ENCODE measurements around the gene NAT16.
"Not testable (repeated sequence)": the region's sequence is repeated elsewhere in the genome, so short reads cannot be mapped to it uniquely, and the experiment has no call there.

The NAT16 gene

DNA sequence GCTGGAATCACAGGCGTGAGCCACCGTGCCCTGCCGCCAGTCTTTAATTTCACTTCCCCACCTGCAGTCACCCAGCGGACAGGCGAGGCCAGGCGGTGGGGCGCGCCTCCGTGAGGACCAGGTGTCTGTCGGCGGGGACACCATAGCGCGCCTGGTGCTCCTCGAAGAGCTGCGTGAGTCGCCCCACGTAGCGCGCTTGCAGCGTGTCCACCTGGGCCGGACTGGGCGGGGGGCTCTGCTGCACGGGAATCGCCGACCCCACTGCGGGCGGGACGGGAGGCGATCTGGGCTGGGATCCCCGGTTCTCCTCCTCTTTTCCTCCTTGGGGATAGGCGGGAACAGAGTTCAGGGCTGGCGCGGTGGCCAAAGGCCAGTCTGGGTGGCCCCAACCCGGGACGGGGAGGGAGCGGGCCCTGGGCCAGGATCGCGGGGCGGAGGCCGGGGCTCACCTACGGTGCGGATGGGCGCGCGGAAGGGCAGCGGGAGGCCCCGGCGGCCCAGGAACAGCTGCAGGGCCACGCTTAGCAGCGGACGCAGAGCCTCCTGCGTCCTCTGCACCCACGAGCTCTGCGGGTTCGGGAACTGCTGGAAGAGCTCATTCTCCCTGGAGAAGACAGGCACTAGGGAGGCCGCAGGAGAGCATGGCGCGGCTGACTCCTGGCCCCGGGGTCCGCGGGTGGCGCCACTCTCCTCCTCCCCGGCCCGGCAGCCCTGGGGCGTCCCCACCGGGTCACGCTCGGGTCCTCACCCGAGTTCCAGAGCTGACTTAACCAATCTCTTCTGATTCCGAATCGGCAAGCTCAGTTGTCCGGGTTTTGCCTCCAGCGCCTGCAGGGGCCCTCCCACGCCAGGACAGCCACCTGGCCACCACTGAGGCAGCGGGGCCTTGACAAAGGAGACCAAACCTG, 21.9 kb upstream of the NAT16 start:
- DNase-seq (ENCODE audit: low read depth): no peak

DNA sequence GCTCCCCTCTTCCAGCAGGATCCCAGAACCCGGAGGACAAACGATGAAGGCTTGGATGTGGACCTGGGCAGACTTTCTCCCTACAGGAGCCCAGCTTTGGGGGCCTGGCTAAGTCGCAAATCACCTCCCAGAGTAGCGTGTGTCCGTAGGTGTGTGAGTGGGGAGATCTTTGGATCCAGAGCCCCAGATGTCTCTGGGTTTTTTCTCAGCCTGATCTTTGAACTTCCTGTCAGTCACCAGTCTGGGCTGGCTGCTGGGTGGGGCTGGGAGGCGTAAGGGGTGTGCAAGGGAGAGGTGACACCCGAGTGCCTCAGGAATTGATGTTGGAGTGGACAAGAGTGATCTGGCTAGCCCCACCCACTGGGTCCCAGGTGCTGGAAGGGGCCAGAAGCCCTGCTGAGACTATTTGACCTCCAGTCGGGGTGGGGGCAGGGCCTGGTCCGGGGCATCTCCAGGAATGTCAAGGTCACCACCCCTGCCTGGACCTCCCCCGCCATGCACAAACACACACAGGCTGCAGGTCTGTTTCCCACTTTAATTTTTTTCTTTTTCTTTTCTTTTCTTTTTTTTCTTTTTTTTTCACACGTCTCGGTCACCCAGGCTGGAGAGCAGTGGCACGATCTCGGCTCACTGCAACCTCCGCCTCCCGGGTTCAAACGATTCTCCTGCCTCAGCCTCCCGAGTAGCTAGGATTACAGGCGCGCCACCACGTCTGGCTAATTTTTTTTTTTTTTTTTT, 20.9 kb upstream of the NAT16 start, which contains the start of gene MOGAT3:
MOGAT3 (minus strand) TSS at position 175 of the 738 bp plus-strand sequence. CDS start 182 bp downstream, outside the sequence.
- no peak for DNase-seq (ENCODE audit: low read depth)

DNA sequence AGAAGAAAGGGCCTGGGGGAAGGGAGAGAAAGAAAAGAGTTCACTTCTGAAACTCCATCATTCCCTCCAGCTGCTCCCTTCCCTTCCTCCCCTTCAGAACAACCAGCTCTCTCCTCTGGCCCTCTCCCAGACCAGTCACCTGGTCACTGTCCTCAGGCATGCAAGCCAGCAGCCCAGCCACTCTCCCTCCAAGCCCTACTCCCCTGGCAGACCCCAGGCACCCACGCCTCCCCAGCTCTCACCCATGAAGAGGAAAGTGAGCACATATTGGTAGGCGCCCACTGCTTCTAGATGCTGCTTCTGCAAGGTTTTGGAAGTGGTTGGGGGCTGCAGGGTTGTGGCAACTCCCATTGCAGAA, 20.4 kb upstream of the NAT16 start:
- no peak for DNase-seq (ENCODE audit: low read depth)

DNA sequence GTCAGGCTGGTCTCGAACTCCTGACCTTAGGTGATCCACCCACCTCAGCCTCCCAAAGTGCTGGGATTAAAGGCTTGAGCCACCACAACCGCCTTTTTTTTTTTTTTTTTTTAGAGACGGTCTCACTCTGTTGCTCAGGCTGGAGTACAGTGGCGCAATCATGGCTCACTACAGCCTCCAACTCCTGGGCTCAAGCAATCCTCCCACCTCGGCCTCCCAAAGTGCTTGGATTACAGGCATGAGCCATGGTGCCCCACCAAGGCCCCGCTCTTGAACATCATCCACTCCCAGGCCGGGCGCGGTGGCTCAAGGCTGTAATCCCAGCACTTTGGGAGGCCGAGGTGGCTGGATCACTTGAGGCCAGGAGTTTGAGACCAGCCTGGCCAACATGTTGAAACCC, 19.4 kb upstream of the NAT16 start:
- DNase-seq (ENCODE audit: low read depth): not testable (repeated sequence)

DNA sequence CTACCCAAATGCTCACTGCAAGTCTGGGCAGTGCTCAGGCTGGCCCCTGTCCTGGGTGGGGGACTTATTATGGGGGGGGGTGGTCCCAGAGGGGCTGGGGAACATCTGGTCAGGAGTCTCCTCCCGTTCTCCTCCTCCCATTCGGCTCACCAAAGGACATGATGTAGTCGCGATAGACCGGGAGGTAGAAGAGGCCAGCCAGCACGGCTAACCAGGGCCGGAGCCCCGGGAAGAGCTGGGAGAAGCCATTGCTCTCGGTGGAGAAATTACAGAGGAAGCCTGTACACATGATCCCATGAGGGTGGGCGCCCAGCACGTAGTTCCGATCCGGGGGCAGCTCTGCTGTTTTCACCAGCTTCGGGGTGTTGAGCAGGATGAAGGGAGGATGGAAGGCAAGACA, 18.4 kb upstream of the NAT16 start:
- no peak for DNase-seq (ENCODE audit: low read depth)

DNA sequence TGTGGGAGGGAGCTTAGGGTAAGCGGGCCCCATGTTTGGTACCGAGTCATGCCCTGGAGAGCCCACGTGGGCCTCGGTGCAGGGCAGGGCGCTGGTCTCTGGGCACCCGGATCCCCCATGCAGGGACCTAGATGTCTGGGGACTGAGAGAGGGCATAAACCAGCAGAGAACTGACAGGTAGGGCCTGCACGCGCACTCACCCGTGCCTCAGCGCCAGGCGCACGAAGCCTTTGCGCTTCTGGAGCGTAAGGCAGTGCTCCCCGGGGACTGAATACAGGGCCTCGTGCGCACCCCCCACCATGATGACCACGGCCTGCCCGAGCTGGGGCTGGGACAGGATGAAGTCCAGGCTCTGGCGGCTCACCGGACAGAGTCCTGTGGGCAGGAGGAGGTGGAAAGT, 17.9 kb upstream of the NAT16 start:
- no peak for DNase-seq (ENCODE audit: low read depth)

DNA sequence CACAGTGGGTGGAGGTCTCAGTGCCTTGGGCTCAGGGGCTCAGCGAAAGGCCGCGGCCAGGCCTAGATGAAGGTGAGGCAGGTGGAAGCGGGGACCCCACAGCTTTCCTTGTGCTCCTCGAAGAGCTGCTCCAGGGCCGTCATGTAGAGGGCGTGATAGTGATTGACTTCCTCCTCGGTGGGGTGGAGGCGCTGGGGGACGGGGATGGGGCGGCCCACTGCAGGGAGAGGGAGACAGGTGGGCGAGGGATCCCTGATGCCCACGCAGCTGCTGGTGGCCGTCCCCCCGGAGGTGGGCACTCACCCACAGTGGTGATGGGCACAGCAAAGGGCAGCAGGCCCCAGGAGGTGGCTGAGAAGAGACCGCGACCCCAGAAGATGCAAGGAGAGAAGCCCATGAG, 15.8 kb upstream of the NAT16 start:
- DNase-seq (ENCODE audit: low read depth): no peak

DNA sequence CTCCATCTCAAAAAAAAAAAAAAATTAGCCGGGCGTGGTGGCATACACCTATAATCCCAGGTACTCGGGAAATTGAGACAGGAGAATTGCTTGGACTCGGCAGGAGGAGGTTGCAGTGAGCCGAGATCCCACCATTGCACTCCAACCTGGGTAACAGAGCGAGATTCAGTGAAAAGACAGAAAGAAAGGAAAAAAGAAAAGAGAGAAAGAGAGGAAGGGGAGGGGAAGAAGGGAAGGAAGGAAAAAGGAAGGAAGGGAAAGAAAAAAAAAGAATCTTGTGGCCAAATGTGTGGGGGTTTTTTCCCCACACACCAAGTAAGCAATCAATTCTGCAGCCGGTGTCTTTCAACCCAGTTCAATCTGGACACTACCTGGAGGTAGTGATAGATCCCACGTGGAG, 9.0 kb upstream of the NAT16 start:
- DNase-seq (ENCODE audit: low read depth): no peak

DNA sequence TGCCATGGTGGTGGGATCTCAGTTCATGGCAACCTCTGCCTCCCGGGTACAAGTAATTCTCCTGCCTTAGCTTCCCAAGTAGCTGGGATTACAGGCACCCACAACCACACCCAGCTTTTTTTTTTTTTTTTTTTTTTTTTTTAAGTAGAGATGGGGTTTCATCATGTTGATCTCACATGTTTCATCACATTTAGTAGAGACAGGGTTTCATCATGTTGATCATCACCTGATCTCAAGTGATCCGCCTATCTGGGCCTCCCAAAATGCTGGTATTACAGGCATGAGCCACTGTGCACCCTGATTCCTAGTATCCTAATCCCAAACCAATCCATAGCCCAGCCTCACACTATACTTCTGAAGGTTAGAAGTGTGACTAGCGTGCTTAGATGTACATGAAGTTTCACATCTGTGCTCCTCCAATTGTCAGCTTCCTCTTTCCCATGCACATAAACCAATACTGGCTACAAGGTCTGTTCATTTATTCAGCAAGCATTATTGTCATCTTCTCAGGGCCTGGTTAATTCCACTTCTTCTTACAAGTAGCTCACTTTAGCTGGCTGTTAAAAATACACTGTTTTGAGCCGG, 6.8 kb upstream of the NAT16 start:
- no peak for DNase-seq (ENCODE audit: low read depth)

DNA sequence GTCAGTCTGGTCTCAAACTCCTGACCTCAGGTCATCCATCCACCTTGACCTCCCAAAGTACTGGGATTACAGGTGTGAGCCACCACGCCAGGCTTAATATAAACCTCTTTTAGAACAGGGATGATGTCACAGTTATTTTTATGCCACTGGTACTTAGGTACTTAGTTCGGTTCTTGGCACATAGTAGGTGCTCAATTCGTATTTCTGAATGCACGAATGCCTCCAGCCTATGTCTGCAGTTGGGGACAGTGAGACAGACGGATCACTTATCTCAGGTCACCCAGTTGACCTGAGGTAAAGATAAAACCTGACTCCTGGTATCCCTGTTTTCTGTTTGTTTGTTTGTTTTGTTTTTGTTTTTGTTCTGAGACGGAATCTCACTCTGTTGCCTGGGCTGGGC, 6.1 kb upstream of the NAT16 start:
- no peak for DNase-seq (ENCODE audit: low read depth)

DNA sequence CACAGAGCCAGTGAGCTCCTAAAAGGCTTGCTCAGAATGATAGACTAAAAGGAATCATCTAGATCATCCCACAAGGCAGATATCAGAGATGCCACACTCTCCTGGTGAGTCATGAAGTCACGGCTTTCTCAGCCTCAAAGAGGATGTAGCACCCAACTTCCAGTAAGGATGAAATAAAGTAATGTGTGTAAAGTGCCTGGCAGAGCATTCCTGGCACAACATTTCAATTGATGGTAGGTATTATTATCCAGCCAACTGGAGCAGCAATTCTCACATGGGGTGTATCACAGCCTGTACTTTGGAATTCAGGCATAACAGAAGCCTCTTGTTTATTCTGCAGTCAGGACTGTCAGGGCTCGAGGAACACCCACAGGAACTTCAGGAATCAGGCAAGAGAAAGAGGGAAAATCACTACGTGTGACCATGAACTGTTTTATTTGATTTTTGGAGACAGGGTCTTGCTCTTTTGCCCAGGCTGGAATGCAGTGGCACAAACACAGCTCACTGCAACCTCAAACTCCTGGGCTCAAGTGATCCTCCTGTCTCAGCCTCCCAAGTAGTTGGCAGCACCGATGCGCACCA, 5.3 kb upstream of the NAT16 start:
- no peak for DNase-seq (ENCODE audit: low read depth)

DNA sequence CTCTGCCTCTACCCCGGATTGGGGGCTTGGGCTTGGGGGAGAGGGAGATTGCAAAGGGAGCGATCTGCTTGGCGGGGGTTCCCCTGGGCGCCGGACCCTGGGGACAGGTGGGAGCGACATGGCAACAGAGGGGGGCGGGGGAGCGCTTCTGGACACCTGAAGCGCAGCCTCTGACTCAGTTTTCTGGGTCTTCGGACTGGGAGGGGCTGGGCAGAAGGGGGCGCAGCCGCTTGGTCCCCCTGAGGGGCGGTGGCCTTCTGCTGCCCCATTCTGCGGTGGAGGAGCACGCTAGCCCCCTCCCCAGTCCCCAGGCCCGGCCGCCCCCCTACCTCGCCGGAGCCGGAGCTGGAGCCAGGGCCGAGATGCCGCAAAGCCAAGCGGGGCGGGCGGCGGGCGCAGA, 380 bp downstream of the NAT16 start:
- DNase-seq (ENCODE audit: low read depth): no peak

DNA sequence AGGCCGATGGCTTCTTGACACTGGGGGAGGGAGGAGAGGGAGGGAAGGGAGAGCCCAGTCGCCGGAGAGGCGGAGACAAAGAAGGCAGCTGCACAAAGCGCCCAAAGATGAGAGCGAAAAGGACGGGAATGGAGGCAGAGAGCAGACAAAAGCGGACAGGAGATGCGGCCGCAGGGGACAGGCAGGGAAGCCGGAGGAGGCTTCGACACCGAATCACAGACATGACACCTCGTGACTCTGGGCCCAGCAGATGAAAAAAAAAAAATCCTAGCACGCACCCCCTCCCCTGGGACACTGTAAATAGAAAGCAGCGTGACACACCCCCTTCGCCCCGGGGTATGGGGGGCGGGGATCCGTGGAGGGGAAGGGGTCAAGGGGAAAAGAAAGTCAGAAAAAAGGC, 976 bp downstream of the NAT16 start:
- no peak for DNase-seq (ENCODE audit: low read depth)

DNA sequence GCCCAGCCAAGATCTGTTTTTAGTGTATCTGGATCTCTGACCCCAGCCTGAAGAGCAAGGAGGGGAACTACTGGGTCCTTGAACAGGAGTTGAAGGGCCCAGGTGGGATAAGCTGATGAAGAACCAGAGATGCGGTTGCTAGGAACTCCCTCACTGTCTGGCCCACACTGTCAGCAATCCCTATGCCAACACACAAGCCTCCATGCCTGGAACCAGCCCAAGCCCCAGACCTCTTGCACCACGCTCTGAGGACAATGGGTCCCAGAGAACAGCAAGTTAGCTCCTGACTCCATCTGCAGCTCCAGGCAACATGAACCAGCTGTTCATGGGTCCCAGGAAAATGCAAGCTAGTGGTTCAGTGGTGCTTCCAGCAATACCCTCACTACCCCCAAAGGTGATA, 2.4 kb downstream of the NAT16 start:
- DNase-seq (ENCODE audit: low read depth): no peak

DNA sequence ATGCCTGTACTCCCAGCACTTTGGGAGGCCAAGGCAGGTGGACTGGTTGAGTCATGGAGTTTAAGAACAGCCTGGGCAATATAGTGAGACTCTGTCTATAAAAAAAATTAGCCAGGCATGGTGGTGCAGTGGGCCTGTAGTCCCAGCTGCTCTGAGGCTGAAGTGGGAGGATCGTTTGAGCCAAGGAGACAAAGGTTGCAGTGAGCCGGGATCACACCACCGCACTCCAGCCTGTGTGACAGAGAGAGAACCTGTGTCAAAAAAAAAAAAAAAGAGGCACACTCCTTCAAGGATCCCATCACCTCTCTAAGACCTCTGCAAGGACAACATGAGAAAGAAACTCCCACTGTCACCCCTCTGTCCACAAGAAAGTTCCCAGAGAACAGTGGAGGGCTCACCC, 4.4 kb downstream of the NAT16 start:
- no peak for DNase-seq (ENCODE audit: low read depth)

DNA sequence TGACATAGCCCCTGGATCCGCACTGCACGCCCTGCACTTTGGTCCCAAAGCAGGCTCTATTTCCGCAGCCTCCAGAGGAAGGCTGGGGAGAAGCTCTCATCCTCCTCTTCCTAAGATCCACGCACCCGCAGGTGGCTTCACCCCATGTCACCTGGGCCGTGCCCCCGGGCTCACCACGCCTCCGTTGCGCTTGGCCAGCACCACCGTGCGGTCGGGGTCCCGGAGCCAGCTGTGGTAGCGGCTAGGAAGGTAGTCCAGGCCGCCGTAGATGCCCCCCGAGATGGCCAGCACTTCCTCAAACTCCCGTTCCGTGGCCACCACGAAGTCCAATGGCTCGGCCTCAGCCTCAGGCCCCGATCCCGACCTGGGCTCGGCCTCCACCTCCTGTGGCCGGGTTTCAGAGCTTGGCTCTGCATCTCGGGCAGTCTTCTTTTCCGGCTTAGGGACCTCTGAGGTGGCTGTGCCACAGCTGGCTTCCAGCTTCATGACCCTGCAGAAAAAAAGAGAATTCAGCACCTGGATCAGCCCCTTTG, 5.7 kb downstream of the NAT16 start:
- no peak for DNase-seq (ENCODE audit: low read depth)

DNA sequence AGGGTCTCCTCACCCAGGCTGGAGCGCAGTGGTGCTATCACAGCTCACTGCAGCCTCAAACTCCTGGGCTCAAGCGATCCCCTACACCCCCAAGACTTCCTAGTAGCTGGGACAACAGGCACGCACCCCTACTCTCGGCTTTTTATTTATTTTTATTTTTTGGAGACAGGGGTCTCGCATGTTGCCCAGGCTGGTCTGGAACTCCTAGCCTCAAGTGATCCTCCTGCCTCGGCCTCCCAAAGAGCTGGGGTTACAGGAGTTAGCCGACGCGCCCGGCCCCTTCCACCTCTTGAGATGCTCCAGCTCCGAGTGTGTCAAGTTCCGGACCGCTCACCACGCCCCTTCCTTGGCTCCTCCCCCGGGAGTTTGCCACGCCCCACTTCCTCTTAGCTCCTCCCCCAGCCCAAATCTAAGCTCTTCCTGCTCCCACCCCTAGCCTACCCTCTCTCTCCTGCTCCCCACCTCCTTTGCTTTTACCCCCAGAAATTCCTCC, 6.3 kb downstream of the NAT16 start:
- no peak for DNase-seq (ENCODE audit: low read depth)

DNA sequence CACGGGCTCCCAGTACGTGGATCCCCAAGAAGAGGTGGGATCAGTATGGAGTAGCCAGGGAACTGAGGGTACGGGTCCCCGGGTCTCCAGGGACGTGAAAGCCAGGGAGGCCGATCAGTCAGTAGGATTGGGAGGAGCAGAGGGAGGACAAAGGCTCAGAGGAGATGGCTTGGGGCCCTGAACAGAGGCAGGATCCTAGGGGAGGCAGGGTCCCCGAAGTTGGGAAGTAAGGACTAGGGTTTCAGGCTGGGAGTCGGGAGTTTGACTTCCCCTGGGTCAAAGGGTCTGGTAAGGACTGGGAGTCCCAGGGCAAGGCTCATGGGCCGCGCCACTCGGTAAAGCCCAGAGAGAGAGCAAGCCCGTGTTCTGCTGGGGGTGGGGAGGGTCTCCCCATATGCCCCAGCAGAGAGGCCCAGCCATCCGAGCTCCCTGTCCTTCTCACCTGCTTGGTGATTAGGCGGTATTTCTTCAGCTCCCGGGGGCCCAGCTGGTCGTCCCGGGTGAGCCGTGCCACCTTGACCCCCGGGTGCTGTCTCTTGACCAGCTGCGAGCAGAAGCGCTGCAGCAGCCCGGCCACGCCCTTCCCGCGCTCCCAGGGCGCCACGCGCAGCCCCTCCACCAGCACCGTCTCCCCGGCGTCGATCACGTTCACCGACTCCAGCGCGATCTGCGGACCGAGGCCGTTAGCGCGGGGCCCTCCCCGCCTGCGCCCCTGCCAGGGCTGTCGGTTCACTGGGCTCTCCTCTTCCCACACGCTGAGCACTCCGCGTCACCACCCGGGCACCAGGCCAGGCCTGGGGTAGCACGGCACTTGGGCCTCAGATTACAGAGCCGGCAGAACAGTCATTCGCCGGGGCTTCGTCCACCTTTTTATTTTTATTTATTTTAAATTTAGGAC, 7.0 kb downstream of the NAT16 start:
- DNase-seq (ENCODE audit: low read depth): no peak

DNA sequence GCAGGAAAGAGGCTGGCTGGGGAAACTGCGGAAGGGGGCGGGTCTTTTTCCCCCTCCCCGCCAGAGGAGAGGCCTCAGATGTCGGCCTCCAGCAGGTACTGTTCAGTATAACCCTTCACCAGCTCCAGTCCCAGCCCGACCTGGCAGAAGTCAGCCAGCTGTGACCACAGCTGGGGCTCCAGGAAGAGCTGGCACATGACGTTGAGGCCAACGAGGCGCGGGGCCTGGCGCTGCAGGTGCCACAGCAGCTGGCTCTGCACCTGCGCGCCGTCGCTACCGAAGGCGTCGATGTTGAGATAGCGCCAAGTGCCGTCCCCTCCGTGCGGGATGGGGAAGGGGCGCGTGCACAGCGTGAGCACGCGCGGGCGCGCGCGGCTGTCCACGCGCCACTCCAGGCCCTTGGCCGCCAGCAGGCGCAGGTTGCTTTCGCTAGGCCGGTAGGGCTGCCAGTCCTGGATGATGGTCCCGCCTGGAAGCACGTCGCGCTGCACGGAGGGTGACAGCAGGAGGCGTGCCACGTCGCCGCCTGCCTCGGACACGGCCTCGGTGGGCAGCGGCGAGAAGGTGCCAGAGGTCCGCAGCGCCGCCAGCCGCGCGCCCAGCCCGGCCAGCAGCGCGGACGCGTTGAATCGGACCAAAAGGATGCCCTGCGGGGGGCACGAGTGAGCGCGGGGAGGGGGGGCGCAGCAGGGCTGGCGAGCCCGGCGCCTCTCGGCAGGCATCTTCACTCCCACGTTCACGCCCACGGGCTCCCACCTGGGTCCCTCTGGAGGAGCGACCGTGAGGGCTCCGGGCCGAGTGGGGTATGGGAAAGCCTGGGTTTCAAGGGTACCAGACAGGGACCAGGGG, 7.9 kb downstream of the NAT16 start:
- DNase-seq (ENCODE audit: low read depth): no peak

DNA sequence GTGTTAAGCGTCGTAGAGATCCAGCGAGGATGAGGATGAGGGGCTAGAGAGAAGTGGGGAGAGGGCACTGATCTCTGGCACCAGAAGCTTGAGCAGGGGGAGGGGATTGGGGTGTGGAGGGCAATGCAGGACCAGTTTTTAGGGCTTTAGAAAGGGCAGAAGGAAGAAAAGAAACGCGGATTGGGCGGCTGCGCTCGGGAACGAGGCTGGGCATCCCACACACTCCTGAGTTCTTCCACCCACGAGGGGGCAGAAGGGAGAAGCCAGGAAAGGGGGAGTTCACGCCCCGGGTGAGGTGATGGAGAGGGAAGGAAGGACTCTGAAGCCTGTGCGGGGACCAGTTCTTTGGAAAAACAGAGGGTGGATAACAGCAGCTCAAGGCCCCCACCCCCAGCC, 8.7 kb downstream of the NAT16 start:
- DNase-seq (ENCODE audit: low read depth): no peak
